K562 (cell line): Measurements from ENCODE around the gene ZNF582. TPM values are rescaled to one million over a fixed set of nuclear protein-coding genes. Genes with fewer than 3 reads are reported as not detected.

ENCODE experiments used
- BRF1 ChIP-seq: IDR thresholded peaks from 3 replicates; pipeline ENCODE4 v1.6.1; 2011; ENCODE audit warnings: borderline replicate concordance, mild to moderate bottlenecking; ENCODE audit not compliant: insufficient read length; ENCODE audit errors: extremely low read depth
- CBX2 ChIP-seq: fragments of 200-600 bp; sonication (generic); IDR thresholded peaks from one replicate; pipeline ENCODE4 v1.6.1; 2012; ENCODE audit warnings: mild to moderate bottlenecking, low read length, inconsistent platforms; ENCODE audit not compliant: insufficient read depth, poor library complexity, severe bottlenecking
- ETV1 ChIP-seq: fragments of 450-650 bp; conservative IDR thresholded peaks from 2 replicates; pipeline ENCODE4 v1.6.1; 2016; ENCODE audit warnings: missing genetic modification characterization, control low read depth, low read depth, missing compliant biosample characterization
- HMGXB4 ChIP-seq: sonication (generic); formaldehyde crosslinking; IDR thresholded peaks from 2 replicates; pipeline ENCODE4 v1.8.1; 2023; ENCODE audit warnings: mild to moderate bottlenecking, missing genetic modification reagents
- NCOA2 ChIP-seq, 2 experiments: fragments of 450-650 bp; IDR thresholded peaks; 2 replicates each; pipeline ENCODE4 v1.6.1; 2018; ENCODE audit warnings: mild to moderate bottlenecking in 2 of 2, moderate library complexity in 1 of 2; ENCODE audit not compliant: partially characterized antibody in 2 of 2
- NCOR1 ChIP-seq: fragments of 450-650 bp; IDR thresholded peaks from 2 replicates; pipeline ENCODE4 v1.6.1; 2016; ENCODE audit warnings: mild to moderate bottlenecking, moderate library complexity
- PHB ChIP-seq: fragments of 250-450 bp; sonication (Bioruptor Pico); IDR thresholded peaks from 2 replicates; pipeline ENCODE4 v1.5.0; 2021
- PHTF2 ChIP-seq: fragments of 250-450 bp; sonication (Bioruptor Pico); IDR thresholded peaks from 2 replicates; pipeline ENCODE4 v1.5.0; 2021; ENCODE audit warnings: mild to moderate bottlenecking
- PRPF4 ChIP-seq: fragments of 200-400 bp; formaldehyde crosslinking; IDR thresholded peaks from one replicate; pipeline ENCODE4 v1.6.1; 2017; ENCODE audit warnings: low read length, low read depth, mild to moderate bottlenecking; ENCODE audit not compliant: insufficient read depth, poor library complexity, severe bottlenecking
- TCF7 ChIP-seq: sonication (generic); IDR thresholded peaks from 2 replicates; pipeline ENCODE4 v1.6.1; 2016; ENCODE audit warnings: antibody characterized with exemption, borderline replicate concordance
- ZNF395 ChIP-seq: fragments of 200-800 bp; sonication (Bioruptor generic); IDR thresholded peaks from 2 replicates; pipeline ENCODE4 v1.6.1; 2017; ENCODE audit warnings: missing genetic modification characterization, missing compliant biosample characterization
- ZNF431 ChIP-seq: sonication (generic); formaldehyde crosslinking; IDR thresholded peaks from 2 replicates; pipeline ENCODE4 v1.8.0; 2022; ENCODE audit warnings: mild to moderate bottlenecking, missing genetic modification reagents
- ZNF518B ChIP-seq: fragments of 250-450 bp; sonication (Bioruptor Pico); IDR thresholded peaks from 2 replicates; pipeline ENCODE4 v1.5.0; 2021; ENCODE audit warnings: mild to moderate bottlenecking, moderate library complexity
- ZNF79 ChIP-seq: fragments of 250-450 bp; sonication (Bioruptor Pico); IDR thresholded peaks from 2 replicates; pipeline ENCODE4 v1.4.0; 2020; ENCODE audit warnings: low read depth, mild to moderate bottlenecking, moderate library complexity
- polyA plus RNA-seq, 8 experiments: library from polyadenylated mRNA; depleted of rRNA in 4 of 8; stranded (reverse) in 5 of 8; unstranded in 3 of 8; fragments of >200 nt; fragmentation: Nextera tagmentation in 2 of 8; fragmentation: Illumina TruSeq in 1 of 8; extraction: Ambion mirVana in 2 of 8; extraction: Trizol in 1 of 8; gene quantifications; 2 replicates each; pipeline versions ENCODE4 v1.2.1 to v1.2.3, GENCODE V29; 2011 to 2014; ENCODE audit warnings: inconsistent platforms in 1 of 8, missing spikeins in 1 of 8
- total RNA-seq, 7 experiments: library from RNA; depleted of rRNA in 6 of 7; stranded (reverse); fragments of >200 nt in 6 of 7; fragmentation: Illumina TruSeq in 2 of 7; extraction: Trizol in 2 of 7; gene quantifications; 2 replicates each; pipeline versions ENCODE4 v1.2.1 to v1.2.3, GENCODE V29; 2011 to 2021; ENCODE audit warnings: low replicate concordance in 1 of 7
- TF ChIP-seq, protein P1 (sequence below): fragments of 450-650 bp; formaldehyde crosslinking; IDR thresholded peaks from 2 replicates; pipeline ENCODE4 v1.4.0; 2020; ENCODE audit warnings: mild to moderate bottlenecking
- TF ChIP-seq, protein P2 (sequence below): sonication (generic); formaldehyde crosslinking; IDR thresholded peaks from 2 replicates; pipeline ENCODE4 v1.8.1; 2022; ENCODE audit warnings: missing genetic modification reagents

The ZNF582 gene
- total and polyA plus RNA-seq, 9 of the 15 experiments (the other 6 are each of a cell fraction or from before 2014, with no cell fraction given) = 0.72 to 3.3 (median 1.6) TPM

DNA sequence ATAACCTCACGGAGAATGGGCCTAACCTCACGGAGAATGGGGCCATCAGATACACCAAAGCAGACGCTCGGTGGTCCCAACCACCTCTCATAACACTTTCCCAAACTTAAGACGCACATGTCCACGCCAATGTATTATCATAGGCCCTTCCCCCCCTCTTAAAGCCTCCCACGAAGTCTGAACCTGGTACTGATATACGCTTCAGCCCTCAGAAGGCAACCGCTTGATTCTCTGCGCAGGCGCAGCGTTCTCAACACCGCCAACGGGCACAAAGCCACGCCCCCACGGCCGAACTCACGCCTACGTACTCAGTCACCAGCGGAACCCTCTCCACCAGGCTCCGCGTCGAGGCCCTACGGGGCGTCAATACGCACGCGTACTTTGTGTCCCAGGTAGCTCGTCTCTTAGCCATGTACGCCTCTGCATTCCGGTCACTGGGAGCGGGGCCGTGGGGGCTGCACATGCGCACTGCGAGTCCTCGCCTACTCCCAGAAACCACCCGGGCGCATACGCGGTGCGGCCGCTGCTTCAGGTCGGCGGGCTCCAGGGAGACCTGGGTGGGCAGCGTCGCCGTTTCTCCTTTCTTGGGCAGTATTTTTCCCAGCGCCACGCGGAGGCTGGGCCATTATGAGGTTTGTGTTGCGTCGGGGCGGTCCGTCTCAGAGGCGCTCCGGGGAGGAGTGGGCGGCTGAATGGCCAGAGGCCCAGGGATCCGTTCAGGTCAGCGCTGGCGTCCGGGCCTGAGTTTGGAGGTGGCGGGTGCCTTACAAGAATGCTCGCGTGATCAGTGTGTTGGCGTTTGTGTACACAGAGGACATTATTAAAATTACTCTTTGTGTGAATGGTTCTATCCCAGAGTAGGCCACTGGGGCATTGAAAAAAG is 25.3 kb downstream of the ZNF582 start (continued):
- TF ChIP-seq ZNF518B (no peak), BRF1 (no peak), HMGXB4 (CRISPR knock-in tag) (no peak), ZNF431 (no peak), NCOR1 (no peak), CBX2 (no peak), PHB (CRISPR knock-in tag) (no peak), ETV1 (tag) (no peak), TCF7 (no peak), ZNF79 (CRISPR knock-in tag) (no peak), ZNF395 (CRISPR knock-in tag) (no peak), PHTF2 (CRISPR knock-in tag) (no peak), NCOA2 (IDR thresholded peaks at IDR 0.05; ENCODE audit: partially characterized antibody in 2 of 2) (no peak), PRPF4 (no peak)
- TF ChIP-seq, protein P1, sequence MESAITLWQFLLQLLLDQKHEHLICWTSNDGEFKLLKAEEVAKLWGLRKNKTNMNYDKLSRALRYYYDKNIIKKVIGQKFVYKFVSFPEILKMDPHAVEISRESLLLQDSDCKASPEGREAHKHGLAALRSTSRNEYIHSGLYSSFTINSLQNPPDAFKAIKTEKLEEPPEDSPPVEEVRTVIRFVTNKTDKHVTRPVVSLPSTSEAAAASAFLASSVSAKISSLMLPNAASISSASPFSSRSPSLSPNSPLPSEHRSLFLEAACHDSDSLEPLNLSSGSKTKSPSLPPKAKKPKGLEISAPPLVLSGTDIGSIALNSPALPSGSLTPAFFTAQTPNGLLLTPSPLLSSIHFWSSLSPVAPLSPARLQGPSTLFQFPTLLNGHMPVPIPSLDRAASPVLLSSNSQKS (CRISPR knock-in tag) = no peak
- TF ChIP-seq, protein P2, sequence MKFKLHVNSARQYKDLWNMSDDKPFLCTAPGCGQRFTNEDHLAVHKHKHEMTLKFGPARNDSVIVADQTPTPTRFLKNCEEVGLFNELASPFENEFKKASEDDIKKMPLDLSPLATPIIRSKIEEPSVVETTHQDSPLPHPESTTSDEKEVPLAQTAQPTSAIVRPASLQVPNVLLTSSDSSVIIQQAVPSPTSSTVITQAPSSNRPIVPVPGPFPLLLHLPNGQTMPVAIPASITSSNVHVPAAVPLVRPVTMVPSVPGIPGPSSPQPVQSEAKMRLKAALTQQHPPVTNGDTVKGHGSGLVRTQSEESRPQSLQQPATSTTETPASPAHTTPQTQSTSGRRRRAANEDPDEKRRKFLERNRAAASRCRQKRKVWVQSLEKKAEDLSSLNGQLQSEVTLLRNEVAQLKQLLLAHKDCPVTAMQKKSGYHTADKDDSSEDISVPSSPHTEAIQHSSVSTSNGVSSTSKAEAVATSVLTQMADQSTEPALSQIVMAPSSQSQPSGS (CRISPR knock-in tag) = no peak
